Nucleus accumbens (tissue), 56 donors: Measurements from ENCODE around the gene SLC2A4.
"Not testable (repeated sequence)": the region's sequence is repeated elsewhere in the genome, so short reads cannot be mapped to it uniquely, and the experiment has no call there.

ENCODE experiments used
- DNase-seq, 56 donors: peaks; one replicate each; lab custom pipeline; 2025; lab: John Stamatoyannopoulos, UW

The SLC2A4 gene

DNA sequence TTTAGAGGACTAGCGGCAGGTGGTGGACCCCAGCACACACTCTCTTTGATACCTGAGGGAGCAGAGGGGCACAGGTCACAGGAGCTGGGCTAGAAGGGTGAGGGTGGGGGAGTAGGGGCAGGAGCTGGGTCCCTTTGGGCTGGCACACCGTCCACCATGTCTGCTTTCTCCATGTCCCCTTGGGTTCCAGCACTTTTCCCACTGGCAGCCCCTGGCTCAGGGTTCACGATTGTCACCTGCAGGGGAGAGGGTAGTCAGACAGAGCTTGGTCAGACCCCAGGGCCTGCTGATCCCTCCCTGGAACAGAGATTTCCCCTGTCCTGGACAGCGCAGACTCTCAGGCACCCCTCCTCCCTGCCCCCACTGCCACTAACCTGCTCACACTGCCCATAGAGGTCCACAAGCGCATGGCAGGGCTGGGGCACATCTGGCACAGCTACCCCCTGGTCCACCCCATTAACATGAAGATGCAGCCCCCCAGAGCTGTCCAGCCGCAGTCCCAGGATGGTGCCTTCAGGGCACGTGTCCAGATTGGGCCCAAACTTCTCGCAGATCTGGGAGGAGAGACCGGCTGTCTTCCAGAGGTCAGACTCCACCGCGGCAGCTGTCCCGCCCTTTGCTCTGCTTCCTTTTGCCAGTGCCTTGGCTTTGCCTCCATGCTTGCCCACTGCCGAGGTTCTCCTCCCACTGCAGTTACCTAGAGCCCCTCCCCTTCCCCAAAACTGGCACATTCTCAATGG, 36.8 kb downstream of the SLC2A4 start:
- no peak for DNase-seq

DNA sequence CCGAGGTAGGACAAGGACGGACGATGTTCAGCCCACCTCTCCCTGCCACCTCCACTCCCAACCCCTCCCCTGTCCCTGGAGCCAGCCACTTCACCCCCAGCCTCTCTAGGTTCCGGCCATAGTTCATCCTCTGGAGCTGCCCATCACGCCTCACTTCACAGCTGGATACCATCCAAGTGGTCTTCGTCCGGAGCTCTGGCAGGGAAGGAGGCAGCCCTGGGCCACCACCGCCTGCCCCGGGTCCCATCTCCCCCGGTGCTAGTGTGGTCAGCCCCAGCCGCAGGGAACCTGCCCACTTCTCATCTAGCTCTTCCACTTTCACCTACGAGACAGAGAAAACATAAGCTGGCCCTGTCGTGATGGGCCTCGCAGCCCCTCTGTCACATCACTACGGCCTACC, 39.9 kb downstream of the SLC2A4 start:
- no peak for DNase-seq

DNA sequence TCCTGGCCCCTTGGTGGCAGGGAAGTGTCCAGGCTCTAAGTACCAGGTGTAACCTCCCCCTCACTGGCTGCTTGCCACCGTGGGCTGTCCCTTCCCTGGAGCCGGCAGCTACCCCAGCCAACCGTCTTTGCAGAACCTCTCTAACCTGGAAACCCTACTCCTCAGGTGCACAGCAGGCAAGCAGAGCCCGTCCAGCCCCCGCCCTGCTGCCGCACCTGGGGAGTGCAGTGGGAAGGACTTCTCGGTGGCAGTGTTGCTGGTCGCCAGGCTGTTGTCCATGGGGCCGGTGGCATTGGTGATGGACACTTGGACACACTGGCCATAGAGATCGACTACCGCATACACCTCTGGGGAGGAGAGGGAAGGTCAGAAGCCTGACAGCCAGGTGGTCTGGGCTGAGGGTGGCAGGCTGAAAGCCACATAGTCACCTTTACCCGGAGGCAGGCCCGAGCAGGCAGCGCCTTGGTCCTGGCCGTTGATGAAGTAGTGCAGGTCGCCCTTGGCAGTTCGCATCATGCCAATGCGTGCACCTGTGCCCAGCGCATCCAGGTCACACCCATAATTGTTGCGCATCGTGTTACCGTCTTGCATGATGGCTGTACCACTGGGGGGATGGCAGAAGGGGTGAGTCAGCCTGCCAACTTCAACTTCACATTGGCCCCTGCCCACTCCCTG, 41.1 kb downstream of the SLC2A4 start:
- DNase-seq, result no peak

DNA sequence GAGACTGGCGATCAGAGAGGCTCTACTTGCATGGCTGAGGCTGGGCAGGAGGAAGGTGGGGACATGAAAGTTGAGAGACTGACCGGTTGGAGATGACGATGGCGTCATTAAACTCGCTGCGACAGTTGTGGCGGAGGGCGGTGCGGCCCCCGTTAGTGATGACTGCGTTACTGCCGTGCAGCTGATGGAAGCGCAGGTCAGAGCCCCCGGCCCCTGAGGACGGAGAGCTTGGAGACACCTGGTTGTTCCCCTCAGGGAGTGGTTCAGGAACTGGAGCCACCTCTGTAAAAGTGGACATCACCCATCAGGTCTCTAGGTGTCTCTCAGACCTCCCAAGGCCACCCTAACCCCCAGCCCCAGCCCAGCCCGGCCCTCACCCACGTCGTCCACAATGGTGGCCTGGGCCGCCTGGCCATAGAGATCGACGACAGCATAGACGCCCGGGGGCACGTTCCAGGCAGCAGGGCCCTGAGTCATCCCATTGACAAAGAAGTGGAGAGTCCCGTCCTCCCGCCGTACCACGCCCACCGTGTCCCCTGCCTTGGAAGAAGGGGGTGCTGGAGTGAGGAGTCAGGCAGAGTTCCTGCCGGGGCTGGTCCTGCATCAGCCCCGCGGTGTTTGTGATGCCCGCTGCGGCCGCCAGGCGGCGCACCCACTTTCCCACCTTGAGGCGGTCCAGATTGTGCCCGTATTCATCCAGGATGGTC, 42.4 kb downstream of the SLC2A4 start:
- peak in 6 of 56 donors; percentile 3 to 40 (median 16) for DNase-seq

DNA sequence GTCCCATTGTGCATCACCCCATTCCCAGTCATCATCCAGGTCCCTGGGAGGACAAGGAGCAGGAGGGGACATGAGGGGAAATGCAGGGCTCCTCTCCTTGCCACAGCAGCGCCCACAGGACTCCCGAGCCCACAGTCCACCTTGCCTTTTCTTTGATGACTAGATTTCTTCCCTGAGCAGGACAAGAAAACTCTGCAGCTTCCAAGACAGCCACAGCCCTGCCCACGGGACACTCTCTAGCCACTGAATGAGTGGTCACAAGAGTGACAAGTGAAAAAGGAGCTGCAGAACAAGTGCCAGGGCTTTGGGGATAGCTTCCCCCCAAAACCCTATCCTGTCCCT, 42.9 kb downstream of the SLC2A4 start:
- no peak for DNase-seq

DNA sequence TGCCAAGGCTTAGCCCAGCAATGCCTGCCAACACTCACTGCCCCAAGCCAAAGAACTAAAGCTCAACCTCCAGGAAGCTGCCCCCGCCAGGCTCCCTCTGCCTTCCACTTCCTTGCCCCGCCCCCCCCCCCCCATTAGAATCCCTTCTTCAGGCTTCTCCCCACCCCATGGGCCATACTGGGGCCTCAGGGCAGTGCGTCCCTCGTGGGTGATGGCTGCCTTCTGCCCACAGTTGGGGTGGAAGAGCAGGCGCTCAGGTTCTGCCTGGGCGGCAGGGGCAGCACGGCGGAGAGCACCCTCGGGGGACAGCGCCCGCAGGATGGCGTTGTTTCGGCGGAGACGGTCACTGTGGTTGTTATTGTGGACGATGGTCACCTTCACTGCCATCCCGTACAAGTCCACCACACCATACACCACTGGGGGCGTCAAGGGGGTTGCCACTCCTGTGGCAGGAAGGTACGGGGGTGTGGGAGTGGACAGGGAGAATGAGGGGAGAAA, 43.6 kb downstream of the SLC2A4 start:
- no peak for DNase-seq

DNA sequence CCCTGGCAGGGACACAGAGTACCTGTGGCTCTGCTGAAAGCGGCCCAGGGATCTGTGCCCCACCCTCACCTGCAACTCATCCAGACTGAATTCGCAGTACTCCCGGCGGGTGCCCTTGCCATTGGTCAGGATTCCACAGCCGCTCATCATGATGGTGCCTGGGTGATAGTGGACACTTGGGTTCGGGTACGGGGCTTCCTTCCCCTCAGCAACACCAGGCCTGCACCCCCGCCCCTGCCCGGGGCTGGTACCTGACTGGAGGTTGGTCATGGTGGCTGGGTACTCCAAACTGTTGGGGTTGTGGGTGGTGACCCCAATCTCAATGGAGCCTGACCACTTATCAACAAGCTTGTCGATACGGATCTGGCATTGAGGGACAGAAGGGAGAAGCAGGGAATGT, 44.7 kb downstream of the SLC2A4 start:
- no peak for DNase-seq

DNA sequence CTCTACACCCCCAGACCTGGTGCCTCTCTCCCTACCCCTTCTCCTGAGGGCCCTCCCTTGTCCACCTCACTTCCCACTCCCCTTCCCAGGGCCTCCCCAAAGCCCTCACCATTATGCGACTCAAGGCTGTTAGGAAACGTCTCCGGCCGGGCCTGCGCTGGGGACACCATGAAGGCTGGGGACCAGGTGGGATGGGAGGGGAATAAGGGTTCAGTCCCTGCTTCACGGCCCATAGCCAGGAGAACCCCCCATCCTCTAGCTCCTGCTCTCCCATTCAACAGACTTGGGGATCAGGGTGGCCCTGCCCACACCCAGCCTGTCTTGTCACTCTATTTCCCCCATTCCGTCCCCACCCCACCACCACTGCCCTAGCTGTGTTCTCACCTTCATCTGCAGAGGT, 45.5 kb downstream of the SLC2A4 start:
- DNase-seq, result no peak

DNA sequence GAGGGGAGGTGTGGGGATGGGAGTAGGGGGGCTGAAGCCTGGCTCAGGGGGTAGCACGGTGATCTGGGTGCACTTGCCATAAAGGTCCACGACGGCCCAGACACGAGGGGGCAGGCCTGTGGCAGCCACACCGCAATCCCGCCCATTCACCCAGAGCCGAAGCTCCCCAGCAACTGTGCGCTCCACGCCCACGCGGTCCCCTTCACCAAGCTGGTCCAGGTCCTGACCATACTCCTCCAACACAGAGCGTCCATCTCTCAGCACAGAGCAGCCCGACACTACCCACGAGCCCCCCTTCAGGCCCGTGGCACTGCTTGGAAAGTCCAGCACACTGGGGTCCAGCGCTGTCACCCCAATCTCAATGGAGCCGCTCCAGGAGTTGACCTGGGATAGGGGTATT, 46.0 kb downstream of the SLC2A4 start:
- DNase-seq, result no peak

DNA sequence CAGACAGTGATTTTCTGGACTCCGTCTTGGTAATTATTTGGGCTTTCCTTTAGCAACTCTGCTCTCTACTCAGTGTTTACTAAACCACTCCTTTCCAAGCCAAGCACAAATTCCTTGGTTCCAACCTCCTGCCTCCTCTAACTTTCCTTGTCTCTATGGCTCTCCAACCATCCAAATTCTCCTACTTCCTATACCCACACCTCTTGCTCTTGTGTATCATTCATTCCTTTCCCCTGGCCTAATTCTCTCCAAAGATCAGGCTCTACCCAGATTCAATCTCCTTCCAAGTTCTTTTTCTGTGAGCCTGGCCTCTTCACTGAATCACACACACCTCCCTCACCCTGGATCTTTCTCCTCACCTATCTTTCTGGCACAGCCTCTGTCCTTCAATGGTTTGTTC, 46.5 kb downstream of the SLC2A4 start:
- no peak for DNase-seq

DNA sequence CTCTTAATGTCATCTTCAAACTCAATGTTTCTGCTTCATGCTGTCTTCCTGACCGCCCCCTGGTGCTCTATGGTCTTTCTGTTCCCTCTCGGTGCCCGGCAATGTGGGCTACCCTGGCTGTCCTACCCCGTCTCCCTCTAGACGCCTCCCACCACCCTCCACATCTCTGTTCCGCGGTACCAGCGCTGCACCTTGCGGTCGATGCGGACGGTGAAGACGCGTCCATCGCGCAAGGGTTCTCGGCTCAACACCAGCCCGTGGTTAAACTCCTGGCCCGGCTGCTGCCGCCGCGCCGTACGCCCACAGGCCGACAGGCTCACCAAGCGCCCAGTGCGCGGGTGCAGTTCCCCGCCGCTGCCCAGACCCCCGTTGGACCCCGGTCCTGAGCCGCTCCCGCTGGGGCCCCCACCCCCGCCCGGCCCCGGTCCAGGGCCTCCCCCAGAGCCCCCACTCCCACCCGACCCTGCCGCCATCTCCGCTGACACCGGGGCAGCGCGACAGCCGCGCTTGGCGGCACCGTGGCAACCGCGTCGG, 47.4 kb downstream of the SLC2A4 start, which contains the start of gene NEURL4:
Gene NEURL4 (minus strand): TSS at position 496 of the 534 bp plus-strand sequence. CDS start 23 bp downstream, at position 473.
- peak in 2 of 56 donors; percentile 45 to 47 for DNase-seq

DNA sequence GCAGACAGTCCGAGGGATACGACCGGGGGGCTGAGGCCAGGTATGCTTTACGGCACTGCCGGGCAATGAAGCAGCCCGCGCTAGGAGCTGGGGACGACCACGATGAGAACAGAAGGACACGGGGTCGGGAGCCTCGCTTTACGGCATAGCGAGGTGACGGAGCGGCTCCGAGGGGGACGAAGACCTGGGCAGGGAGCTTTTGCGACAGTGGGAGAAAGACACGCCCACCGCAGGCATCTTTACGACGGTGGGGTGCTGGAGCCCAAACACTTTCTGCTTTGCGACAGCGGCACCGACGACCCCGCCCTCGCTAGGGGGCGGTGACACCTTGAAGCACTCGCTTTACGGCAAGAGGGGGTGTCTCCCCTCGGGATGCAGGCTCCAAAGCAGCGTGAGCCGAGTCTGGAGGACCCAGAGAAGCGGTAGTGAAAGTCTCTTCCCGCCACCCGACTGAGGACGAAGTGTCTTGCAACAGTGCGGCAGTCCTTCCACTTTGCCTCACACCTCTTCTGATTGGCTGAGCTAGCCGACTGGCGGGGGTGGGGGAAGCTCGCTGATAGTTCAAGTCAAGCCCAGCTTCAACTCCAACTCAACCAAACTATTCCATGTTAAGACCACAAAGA, 48.0 kb downstream of the SLC2A4 start:
- DNase-seq, result peak; percentile 65 to 100 (median 96)

DNA sequence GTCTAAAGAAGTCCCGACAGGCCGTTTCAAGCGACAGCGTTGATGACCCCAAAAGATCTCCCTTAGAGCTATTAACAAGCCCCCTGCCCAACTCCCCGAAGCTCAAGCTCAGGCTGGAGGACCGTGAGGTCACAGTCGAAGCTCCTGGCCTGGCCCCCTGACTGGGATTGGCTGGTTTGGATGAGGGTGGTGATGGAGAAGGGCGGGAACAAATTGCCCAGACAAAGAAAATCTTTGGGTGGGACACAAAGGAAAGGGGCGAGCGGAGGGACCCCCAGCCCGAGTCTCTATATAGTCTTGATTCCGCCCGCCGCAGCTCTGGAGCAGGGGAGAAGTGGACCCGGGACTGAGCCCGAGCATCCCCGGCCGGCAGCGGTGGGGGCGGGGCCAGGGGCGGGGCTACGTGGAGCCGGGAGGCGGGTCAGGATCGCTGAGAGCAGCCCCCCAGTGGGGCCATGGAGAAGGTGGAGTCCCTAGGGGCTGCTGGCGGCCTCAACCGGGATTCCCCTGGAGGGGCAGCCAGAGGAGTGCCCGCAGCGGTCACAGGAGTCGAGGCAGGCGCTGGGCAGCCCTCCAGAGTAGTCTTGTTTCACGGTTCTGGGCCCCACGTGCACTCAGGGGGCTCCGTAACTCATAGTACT, 48.6 kb downstream of the SLC2A4 start:
- peak in 51 of 56 donors; percentile 34 to 92 (median 76) for DNase-seq

DNA sequence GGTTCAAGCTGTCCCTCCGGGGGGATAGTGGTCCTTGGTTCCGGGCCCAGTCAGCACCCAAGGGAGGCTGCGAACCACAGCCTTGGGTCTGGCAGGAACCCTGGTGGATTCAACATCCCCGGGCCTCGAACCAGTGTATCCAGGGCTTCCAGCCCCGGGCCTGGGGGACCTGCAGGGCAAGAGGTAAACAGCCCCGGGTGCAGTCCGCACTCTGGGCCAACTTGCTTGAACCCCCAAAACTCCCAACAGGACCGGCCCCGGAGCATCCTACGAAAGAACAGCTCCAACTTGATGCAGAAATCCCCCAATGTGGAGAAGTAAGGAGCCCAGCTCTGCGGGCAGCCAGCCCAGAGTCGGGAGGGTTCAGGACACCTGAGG, 49.1 kb downstream of the SLC2A4 start:
- DNase-seq, result no peak

DNA sequence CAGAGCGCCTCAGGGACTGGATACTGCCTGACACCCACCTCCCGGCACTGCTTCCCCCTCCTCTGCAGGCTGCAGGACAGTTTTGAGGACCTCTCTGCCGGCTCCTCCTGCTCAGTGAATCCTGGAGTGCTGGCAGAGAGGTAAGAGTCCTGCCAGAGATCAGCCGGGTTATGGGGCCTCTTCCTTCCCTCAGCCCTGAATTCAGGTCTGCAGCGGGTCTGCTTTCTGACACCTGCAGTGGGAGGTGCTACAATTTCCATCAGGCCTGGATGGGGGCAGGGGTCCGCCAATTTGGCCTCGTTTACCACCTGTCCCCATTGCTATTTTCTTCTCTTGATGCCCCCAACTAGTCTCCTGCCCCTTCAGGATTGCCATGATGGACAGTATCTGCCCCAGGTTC, 50.6 kb downstream of the SLC2A4 start:
- DNase-seq, result no peak

DNA sequence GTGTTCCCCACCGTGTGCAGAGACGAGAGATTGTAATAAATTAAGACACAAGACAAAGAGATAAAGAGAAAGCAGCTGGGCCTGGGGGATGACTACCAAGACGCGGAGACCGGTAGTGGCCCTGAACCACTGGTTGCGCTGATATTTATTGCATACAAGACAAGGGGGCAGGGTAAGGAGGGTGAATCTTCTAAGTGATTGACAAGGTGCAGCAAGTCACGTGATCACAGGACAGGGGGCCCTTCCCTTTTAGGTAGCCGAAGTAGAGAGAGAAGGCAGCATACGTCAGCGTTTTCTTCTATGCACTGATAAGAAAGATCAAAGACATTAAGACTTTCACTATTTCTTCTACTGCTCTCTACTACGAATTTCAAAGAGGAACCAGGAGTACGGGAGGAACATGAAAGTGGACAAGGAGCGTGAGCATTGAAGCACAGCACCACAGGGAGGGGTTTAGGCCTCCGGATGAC, 51.1 kb downstream of the SLC2A4 start:
- not testable (repeated sequence) for DNase-seq

DNA sequence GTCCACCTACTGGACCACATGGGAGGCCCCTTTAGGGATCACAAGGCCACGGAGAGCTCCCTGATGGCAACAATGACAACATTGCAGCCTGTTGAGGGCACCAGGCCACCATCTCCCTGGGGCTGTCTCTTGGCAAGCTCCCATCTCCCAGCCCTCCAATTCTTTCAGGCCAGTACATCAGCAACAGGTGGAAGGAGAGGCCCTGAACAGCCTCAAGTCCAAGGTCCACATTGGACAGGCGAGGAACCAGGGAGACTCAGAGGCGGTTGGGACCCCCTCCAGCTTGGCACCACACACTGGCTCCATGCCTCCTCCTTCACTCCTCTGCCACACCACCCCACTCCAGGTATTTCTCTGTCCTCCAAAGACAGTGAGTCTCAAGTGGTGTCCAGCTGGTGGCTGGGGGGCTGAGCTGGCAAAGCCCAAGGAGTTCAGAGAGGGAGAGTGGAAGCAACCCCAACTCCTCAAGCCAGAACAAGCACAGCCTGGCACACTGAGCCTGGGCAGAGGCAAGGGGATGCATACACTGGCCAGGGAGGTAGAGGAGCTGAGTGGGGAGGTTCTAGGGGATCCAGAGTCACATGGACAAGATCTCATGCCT, 53.5 kb downstream of the SLC2A4 start:
- DNase-seq, result no peak

DNA sequence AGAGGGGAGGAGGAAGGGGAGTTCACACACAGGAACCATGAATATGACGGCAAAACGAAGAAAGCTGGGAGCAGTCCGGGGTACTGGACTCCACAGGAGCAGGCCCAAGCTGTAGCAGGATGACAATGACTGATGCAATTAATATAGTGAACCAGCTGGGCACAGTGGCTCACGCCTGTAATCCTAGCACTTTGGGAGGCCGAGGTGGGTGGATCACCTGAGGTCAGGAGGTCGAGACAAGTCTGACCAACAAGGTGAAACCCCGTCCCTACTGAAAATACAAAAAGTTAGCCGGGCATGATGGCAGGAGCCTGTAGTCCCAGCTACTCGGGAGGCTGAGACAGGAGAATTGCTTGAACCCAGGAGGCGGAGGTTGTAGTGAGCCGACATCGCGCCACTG, 54.2 kb downstream of the SLC2A4 start:
- DNase-seq, result not testable (repeated sequence)
